HG03060 (cell line): ENCODE results near the gene SMIM45.
"Not testable (repeated sequence)": the region's sequence is repeated elsewhere in the genome, so short reads cannot be mapped to it uniquely, and the experiment has no call there.

Experiments
- ATAC-seq: cut with Tn5 transposase; IDR thresholded peaks from one replicate; pipeline ENCODE4 v1.9.1; 2021; ENCODE audit warnings: low read depth, moderate number of reproducible peaks; ENCODE audit not compliant: unreplicated experiment

SMIM45 gene

DNA sequence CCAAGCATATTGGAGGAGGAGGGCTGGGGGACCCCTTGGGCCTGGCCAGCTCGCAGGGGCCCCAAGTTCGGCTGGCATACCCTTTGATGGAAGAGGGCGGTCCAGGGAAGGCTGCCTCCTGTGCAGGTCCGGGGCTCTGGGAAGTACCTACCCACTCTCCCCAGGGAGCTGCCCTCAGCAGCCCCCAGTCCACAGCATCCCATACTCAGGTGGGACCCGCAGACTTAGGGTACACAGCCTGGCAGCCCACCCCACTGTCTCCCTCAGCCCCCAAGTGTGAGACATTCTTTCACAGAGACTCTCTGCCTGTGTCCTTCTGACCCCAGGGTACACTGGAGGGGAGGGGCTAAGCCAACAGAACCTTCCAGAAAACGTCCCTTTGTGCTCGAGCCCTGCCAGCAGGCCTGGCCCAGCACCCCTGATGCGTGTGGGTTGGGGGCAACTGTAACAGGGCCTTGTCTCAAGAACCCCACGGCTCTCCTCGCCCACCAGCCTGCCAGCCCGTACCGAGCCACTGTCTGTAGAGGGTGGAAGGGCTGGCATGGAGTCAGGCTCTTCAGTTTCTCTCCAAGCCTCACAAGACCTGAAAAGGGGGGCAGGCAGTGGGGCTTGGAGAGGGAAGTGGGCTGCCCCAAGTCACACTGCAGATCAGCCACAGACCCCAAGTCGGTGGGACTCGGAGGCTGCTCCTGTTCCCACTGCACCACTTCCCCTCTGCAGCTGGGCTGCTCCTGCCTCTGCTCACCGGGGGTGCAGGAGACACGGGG, 18.4 kb upstream of the SMIM45 start:
- no peak for ATAC-seq

- ATAC-seq: no peak
Measured at GRCh38 chr22:41934284-41935014, 17.5 kb upstream of the SMIM45 start.

DNA sequence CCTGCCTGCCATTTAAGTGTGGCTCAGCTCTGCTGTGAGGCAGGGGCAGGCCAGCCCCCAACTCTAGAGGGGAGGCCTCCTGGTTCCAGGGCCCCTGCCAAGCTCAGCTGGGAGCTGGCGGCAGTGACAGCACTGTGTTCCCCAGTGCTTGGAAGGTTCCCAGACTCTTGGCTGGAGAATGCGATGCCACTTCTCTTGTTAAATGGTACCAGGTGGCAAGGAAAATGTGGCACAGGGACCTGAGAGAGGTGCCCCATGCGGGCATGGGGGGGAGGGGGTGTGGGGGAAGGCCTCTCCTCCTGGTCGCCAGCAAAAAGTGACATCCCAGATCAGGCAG, 17.0 kb upstream of the SMIM45 start:
- no peak for ATAC-seq

DNA sequence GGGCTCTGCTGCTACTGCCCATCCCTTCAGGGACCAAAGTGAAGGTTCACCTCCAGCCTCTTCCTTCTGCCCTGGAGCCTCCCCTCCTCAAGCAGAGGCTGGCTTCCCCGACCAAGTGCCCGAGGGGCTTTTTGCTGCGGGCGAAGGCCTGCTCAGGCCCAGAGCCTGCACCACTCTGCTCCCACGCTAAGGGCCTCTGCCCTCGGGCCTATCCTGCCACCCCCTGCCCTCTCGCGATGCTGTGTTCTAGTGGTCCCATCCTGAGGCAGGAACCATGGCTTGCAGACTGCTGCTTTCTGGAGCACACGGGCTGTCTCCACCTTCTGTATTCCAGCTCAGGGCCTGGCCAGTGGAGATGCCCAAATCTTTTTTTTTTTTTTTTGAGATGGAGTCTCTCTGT, 16.4 kb upstream of the SMIM45 start:
- ATAC-seq: no peak

- ATAC-seq: no peak
Measured at GRCh38 chr22:41936894-41937169, 15.1 kb upstream of the SMIM45 start.

DNA sequence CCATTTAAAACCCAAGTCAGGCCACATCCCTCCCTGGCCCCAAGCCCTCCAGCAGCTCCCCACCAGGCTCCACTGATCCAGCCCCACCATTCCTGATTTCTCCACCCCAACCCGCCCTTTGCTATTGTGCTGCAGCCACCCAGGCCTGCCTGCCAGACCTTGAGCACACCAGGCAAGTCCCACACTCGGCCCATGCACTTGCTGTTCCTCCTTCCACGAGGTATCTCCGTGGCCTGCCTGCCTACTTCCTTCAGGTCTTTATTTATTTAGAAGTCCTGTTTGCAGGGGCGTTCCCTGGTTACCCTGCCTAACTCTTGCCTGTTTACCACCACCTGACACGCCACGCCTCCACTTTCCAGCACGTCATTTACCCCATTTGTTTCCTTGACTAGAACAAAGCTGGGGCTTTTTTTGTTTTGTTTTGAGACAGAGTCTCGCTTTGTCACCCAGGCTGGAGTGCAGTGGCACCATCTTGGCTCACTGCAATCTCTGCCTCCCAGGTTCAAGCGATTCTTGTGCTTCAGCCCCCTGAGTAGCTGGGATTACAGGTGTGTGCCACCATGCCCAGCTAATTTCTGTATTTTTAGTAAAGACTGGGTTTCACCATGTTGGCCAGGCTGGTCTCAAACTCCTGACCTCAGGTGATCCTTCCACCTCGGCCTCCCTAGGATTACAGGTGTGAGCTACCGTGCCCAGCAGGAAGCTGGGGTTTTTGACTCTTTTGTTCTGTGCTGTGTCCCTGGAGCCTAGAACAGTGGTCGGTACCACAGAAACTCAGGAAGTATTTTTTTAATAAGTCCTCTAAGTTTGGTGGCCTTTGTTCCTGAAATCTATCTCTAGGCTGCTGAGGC, 11.7 kb upstream of the SMIM45 start:
- peak; percentile 35 for ATAC-seq

GRCh38 chr22:41940832-41941765, 10.9 kb upstream of the SMIM45 start:
- ATAC-seq: no peak

GRCh38 chr22:41943661-41944209, 8.2 kb upstream of the SMIM45 start:
- ATAC-seq: no peak

DNA sequence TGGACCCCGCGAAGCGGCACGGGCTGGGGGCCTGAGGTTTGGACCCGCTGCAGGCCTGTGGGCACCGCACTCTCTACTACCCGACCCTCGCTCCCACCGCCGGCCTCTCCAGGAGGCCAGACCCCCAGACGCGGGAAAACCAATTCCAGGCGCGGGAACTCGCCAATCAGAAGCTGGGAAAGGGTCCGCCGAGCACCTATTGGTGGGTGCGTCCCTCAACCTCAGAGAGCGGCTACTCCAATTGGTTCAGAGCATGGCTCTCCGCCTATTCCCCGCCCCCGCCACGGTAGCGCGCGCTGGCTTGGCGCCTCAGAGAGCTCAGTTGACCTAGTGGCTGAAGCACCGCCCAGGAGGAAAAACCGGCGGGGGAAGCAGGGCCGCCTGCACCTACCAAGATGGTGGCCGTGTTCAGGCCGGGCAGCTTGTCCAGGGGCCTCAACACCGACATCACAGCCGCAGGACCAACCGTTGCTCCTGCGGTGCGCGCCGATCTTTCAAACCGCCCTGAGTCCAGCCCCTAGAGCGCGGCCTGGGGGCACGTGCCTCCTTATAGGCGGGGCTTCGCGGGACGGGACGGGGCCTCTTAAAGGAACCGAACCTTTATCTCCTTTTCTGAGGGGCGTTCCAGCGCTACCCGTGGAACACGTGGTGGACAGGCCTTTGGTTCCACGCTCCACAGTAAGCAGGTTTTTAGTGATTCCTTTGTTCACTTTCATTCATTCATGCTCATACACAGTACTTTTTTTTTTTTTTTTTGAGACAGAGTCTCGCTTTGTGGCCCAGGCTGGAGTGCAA, 5.1 kb upstream of the SMIM45 start, which contains the start of gene CENPM:
TSS of gene CENPM (minus strand) at position 524 of the 795 bp plus-strand sequence. CDS start at position 448, 76 bp downstream.
- ATAC-seq: peak; percentile 47

DNA sequence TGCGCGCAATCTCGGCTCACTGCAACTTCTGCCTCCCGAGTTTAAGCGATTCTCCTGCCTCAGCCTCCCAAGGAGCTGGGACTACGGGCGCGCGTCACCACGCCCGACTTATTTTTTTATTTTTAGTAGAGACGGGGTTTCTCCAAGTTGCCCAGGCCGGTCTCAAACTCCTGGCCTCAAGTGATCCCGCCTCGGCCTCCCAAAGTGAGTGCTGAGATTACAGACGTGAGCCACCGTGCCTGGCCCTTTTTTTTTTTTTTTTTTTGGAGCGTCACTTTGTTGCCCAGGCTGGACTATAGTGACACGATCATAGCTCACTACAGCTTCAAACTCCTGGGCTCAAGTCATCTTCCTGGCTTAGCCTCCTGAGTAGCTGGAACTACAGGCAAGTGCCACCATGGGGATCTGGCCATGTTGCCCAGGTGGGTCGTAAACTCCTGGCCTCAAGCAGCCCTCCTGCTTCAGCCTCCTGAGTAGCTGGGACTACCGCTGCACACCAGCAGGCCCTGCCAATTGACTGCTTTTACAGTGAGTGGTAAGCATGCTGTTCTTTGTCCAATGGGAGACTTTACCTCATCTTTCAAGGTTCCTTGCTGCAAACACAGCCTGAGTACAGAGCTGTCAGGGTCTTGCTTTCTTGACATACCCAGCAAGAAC, 4.4 kb upstream of the SMIM45 start:
- no peak for ATAC-seq

DNA sequence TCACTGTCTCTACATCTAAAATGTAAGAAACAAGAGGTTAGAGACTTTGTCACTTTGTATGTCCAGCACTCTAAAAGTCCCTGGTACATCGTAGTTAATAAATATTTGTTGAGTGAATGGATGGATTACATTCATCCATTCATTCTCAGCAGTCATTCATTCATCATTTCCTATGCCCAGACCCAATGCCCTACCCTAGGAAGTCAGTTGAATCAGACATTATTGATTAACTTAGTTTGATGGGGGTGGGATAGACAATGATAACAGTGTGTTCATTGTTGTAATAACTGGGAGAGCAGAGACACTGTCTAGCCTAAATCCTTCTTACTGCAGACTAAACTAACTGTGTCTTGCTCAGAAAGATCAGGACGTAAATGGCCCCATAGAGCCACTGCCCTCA, 3.8 kb upstream of the SMIM45 start:
- no peak for ATAC-seq

GRCh38 chr22:41948928-41949296, 3.0 kb upstream of the SMIM45 start:
- not testable (repeated sequence) for ATAC-seq

- ATAC-seq: no peak
Measured at GRCh38 chr22:41949297-41949965, 2.5 kb upstream of the SMIM45 start.

DNA sequence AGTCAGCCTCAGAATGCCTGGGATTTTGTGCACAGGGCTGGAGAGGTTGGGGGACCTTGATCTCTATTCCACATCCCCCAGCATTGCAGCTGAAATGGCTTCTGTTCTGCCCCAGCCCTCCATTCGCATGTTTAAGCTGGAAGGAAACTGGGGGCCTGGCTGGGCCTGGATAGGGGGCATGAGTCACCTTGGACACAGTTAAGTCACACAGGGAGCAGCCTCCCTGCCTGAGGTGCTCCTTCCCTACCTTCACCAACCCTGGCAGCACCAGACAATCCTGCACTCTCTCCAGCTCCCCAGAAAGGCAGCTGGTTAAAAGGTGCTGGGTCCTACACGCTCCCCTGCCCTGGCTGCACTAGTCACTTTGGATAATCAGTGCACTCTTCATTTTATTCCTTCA, 763 bp downstream of the SMIM45 start:
- no peak for ATAC-seq

DNA sequence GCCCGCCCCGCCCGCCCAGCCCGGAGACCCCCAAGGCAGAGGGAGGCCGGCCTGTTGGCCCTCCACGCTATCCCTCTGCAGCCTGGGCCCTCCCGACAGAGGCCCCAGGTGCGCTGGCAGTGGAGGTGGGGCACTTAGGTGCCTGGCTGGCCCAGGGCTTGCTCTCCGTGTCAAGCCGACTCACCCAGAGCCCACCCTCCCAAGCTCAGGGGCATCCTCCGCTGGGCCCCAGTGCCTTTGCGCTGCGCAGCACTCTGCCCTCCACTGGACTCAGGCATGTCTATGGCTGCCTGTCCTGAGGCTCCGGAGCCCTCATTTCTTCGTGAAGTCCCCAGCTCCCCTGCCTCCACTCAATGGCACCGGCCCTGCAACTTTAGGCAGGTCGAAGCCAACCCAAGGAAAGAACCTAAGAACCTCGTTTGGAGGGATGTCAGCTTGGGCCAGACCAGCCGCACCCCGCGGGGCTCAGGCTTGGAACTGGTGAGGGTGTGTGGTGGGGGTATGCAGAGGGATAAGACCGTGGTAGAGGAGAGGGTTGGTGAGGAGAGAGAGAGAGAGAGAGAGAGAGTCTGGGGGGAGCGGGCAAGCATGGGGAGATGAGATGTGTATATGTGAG, 6.1 kb downstream of the SMIM45 start:
- ATAC-seq: no peak

DNA sequence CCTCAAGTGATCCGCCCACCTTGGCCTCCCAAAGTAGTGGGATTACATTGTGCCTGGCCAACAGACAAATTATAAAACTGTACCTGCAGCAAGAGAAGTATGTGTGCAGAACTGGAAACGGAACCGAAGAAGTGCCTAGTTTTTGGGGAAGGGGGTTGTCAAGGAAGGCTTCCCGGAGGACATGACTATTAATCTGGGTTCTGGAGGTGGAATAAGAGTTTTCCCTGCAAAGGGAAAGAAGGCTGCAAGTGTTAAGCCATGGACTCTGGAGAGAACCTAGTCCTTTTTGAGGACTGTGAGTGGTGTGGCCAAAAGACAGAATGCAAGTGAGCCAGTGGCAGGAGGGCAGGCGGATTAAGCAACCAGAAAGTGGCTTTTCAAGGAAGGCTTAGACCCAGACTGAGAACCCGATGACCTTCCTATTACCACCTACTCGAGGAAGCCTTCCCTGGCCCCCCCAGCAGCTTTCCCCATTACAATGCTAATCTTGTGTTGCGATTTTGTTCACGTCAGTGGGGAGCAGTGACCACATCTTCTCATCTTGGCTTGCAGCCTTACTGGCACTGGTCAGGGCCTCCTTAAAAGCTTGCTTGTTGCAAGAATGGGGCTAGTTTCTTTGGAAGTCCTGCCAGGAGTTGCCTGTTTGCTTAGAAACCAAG, 11.6 kb downstream of the SMIM45 start:
- no peak for ATAC-seq

DNA sequence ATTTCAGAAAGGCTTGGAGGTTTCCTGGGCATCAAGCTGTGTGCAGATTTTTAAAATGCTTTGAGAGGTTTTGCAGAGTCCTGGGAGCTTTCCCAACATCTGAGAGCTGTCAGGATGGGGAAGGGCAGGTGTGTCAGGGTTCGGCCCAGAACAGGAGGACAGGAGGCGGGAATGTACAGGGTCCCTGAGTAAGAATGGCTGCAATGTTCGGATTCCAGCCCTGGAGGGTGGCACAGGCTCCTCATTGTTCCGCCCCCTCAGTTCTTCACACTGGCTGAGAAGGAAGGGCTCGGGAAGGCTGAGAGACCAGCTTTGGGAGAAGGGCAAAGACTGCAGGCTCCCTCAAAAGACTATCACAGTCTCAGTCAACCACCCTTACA, 12.2 kb downstream of the SMIM45 start:
- no peak for ATAC-seq
